GM19452 (cell line): ENCODE measurements around the gene KANK2.
"Not testable (repeated sequence)": the region's sequence is repeated elsewhere in the genome, so short reads cannot be mapped to it uniquely, and the experiment has no call there.

Experiments
- ATAC-seq: cut with Tn5 transposase; IDR thresholded peaks from one replicate; pipeline ENCODE4 v1.9.1; 2021; ENCODE audit not compliant: unreplicated experiment

The KANK2 gene

GRCh38 chr19:11198769-11199424 lies 1.6 kb upstream of the KANK2 start:
- ATAC-seq: no peak

GRCh38 chr19:11198175-11198534 lies 810 bp upstream of the KANK2 start:
- no peak for ATAC-seq

DNA sequence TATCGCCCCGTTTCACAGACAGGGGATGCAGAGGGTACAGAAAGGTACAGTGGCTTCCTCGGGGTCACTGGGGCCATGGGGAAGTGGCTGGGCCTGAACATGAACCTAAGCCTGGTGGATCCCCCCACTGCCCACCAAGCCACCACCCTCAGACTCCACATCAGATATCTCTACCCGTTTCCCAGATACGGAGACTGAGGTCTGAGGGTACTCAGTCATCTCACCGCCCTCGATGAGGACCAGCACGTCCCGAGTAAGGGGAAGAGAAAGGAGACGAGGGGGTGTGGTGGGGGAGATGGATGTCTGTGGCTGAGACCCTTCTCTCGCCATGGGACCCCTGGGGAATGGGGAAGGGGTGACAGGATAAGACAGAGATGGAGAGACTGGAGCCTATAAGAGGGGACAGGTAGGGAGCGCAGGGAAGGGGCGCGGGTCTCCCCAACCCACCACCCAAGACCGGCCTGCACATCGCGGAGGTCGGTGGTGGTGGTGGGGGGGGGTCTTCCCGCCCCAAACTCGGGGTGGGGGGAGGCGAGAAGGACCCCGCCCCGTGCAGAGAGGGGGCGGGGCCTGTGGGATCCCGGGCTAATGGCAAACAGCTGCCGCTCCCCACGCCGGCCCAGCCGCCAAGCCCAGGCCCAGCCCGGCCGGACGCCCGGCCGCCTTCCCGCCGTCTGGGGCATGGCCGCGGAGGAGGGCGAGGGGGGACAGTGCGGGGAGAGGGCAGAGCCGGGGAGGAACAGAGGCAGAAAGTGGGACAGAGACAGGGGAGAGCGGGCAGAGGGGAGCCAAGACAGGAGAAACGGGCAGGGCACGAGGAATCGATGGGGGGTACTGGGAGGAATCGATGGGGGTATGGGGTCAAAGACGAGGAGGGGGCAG lies 698 bp downstream of the KANK2 start:
- ATAC-seq: no peak

- no peak for ATAC-seq
Measured at GRCh38 chr19:11195681-11196080, 1.7 kb downstream of the KANK2 start.

DNA sequence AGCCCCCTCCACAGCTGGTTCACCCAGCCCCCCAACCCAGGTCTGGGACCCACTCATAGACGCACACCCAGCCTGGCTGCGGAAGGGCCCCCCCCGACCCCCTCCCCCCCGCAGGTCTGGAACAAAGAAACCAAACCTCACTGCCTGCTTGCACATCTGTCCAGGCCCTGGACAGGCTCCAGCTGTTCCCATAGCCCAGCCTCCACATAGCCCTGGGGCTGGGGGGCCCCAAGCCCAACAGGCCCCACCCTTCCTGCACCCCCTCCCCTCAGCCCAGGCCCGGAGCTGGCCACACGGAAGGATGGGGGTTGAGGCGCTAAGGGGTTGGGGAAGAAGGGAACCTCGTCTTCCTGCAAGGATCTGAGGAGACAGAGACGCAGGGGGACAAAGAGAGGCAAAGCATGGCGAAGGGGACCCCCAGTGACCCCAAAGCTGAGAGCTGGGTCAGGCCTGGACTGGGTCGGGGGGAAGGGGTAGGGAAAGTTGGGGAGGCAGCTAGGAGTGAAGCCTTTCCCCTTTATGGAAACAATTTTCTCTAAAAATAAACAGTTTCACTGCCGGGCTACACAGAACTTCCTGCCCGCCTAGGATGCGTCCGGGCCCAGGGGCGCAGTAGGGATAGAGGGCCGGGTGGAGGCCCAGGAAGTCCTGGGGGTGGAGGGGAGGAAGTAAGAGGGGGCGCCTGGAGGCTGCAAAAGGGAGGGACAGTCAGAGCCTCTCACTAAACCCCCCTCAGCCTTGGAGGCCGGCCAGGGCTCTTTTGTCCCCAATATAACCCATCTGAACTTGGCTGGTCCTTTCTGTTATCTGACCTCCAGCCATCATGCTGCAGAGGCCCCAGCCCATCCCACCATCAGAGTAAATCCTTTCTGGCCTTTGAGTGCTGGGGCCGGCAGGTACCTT lies 2.4 kb downstream of the KANK2 start:
- ATAC-seq: no peak

- ATAC-seq: no peak
Measured at GRCh38 chr19:11194173-11194572, 3.2 kb downstream of the KANK2 start.

GRCh38 chr19:11192957-11193939 lies 4.1 kb downstream of the KANK2 start:
- ATAC-seq: no peak

GRCh38 chr19:11191934-11192333 lies 5.4 kb downstream of the KANK2 start:
- no peak for ATAC-seq

DNA sequence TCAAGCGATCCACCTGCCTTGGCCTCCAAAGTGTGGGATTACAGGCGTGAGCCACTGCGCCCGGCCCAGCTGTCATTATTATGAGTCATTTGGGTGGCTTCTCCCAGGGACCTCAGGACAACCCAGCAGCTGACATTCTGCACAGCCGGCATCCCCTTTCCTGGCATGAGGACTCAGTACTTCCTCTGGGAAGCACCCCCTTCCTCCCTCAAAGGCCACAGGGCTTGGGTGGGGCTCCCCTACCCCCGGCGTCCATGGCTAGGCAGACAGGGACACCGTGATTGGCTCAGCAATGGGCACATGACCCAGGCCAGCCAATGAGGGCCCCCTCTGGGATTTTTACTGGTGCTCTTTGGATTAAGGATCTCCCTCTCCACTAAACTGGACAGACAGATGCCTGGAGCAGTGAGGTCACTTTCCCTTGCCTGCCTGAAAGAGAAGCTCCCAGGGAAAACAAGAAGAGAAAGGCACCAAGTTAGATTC lies 6.0 kb downstream of the KANK2 start:
- ATAC-seq: no peak

GRCh38 chr19:11190501-11190900 lies 6.8 kb downstream of the KANK2 start:
- no peak for ATAC-seq

GRCh38 chr19:11187441-11187840 lies 9.9 kb downstream of the KANK2 start:
- ATAC-seq: no peak

DNA sequence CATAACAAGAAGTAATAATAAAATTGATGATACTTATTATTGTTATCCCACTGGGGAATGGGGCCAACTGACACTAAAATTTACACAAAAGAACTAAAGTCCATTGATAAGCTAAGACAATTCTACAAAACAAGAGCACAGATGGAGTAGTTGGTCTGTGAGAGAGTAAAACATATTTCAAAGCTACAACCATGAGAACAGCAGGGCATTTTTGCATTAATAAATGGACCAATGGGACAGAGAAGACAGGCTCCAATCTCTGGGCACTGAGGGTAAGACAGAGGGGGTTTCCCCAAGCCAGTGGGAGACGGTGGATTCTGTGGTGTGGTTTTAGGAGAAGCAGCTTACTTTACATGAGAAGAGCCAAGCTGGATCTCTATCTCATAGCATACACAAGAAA lies 14.4 kb downstream of the KANK2 start:
- ATAC-seq: no peak

- no peak for ATAC-seq
Measured at GRCh38 chr19:11181488-11181887, 15.9 kb downstream of the KANK2 start.

- not testable (repeated sequence) for ATAC-seq
Measured at GRCh38 chr19:11180975-11181374, 16.4 kb downstream of the KANK2 start.

- no peak for ATAC-seq
Measured at GRCh38 chr19:11180346-11180745, 17.0 kb downstream of the KANK2 start.

DNA sequence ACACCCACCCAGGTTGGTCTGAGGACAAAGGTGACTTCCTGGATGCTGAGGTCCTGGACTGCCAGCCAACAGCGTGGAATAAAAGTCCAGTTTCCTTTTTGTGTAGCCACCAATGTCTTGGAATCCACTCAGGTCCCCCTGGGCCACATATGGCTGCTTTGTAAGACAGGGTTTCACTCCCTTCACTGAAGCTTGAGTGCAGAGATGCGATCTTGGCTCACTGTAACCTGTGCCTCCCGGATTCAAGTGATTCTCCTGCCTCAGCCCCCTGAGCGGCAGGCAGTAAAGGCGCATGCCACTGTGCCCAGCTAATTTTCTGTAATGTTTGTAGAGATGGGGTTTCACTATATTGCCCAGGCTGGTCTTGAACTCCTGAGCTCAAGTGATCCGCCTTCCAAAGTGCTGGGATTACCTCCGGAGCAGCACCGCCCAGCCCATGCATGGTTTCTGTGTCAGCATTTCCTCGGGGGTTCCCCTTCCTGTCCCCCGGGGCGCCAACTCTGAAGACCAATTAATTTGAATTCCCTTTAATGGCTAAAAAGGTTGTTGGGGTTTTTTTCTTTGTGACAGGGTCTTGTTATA lies 17.5 kb downstream of the KANK2 start:
- no peak for ATAC-seq

- ATAC-seq: not testable (repeated sequence)
Measured at GRCh38 chr19:11179145-11179465, 18.2 kb downstream of the KANK2 start.

- no peak for ATAC-seq
Measured at GRCh38 chr19:11177592-11177991, 19.8 kb downstream of the KANK2 start.

- ATAC-seq: no peak
Measured at GRCh38 chr19:11176466-11177193, 20.7 kb downstream of the KANK2 start.
